ENCODE results near the gene PGBD2. TPM values are rescaled to one million over a fixed set of nuclear protein-coding genes. Genes with fewer than 3 reads are reported as not detected.

PGBD2 gene
- total and polyA plus RNA-seq, 2 of the 13 experiments (the other 11 are each of a cell fraction or from before 2014, with no cell fraction given) = 6.0 to 7.4 TPM

GRCh38 chr1:248862998-248863881 lies 42.8 kb upstream of the PGBD2 start (continued):
- TF ChIP-seq GMEB1 (CRISPR knock-in tag; IDR thresholded peaks at IDR 0.05; ENCODE audit: borderline replicate concordance) = peak; percentile 53; the same call in 1 of the 2 replicates
- TF ChIP-seq GLMP (CRISPR knock-in tag; IDR thresholded peaks at IDR 0.05; ENCODE audit: borderline replicate concordance) = no peak
- TF ChIP-seq CC2D1A (CRISPR knock-in tag; IDR thresholded peaks at IDR 0.05) = no peak
- TF ChIP-seq KMT2B (CRISPR knock-in tag; IDR thresholded peaks at IDR 0.05) = peak; percentile 50; the same call in 1 of the 2 replicates
- no peak for TF ChIP-seq PREB (CRISPR knock-in tag; IDR thresholded peaks at IDR 0.05)
- TF ChIP-seq ZNF776 (CRISPR knock-in tag; IDR thresholded peaks at IDR 0.05) = 0 out of 2 replicates have a peak, but pooled peaks have one; percentile 60
- no peak; the same call in 1 of the 2 replicates for TF ChIP-seq ZNF609 (CRISPR knock-in tag; IDR thresholded peaks at IDR 0.05; ENCODE audit: borderline replicate concordance)
- TF ChIP-seq HNRNPLL (IDR thresholded peaks at IDR 0.05; ENCODE audit: low read depth, low read length, poor library complexity, severe bottlenecking) = peak; percentile 52
- TF ChIP-seq SNAPC2 (CRISPR knock-in tag; IDR thresholded peaks at IDR 0.05) = no peak
- no peak for TF ChIP-seq ZNF331 (CRISPR knock-in tag; IDR thresholded peaks at IDR 0.05)
- peak in 1 of 2 experiments; percentile 49; a peak in 1 of 4 replicates for TF ChIP-seq POLR2A (IDR thresholded peaks at IDR 0.05; ENCODE audit: insufficient read depth in 1 of 2, low read depth in 2 of 2, low read length in 2 of 2)
- no peak for TF ChIP-seq ZBTB25 (CRISPR knock-in tag; IDR thresholded peaks at IDR 0.05)
- TF ChIP-seq TRIM22 (IDR thresholded peaks at IDR 0.05) = no peak
- TF ChIP-seq SALL1 (CRISPR knock-in tag; IDR thresholded peaks at IDR 0.05) = peak; percentile 68
- no peak for TF ChIP-seq ZNF20 (CRISPR knock-in tag; IDR thresholded peaks at IDR 0.05)
- TF ChIP-seq SNAPC5 (CRISPR knock-in tag; IDR thresholded peaks at IDR 0.05; ENCODE audit: borderline replicate concordance) = no peak

Data from HepG2 (cell line).